ENCODE results near the gene KLHL24. TPM values are rescaled to one million over a fixed set of nuclear protein-coding genes. Genes with fewer than 3 reads are reported as not detected.
A peak's percentile ranks its signal among the peaks of the same experiment; 100 is the strongest.

The KLHL24 gene
- total and polyA plus RNA-seq, 7 donors: 3.3 to 162 (median 77.8) TPM

DNA sequence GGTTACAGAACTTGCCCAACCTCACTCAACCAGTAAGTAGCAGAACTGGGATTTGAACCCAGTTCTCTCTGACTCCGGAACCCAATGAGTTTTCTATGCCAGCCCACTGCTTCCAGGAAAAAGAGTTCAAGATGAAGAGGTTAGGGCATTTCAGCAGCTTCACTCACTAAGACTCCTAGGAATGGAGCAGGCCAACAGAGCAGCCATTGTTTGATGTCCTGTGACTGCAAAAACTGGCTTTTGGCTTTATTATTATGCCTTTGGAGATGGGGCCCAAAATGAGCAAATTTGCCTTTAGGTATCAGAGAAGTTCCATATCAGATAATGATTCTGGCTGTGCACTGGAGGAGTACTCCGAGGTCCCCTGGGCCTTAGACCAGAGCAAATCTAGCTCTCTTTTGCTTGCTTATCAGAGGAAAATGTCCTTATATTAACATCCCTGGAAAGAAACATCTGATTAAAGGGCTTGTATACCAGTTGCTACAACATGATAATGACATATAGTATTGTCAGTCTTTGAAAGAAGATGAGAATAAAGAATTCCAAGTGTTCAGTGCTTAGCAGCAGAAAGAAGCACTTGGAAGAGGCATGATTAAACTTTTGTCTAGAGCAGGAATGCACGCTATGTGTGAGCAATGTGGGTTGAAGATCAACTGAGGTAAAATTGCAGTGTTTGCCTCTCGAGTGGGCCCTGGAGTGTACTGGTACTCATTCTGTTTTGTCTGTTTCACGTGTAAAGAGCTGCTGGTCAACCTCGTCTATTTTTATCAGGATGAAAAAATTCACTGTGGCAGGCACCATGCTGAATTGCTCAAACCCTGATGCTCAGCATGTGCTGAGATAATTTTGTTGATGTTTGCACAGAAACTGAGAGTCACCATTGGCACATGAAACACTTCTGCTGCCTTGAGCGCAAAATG is 21.8 kb upstream of the KLHL24 start:
- no peaks in the 10 kb centered on the region for H3K36me3 ChIP-seq (ENCODE audit: insufficient read depth in 1 of 2, low read depth in 1 of 2)
- TF ChIP-seq, protein P1, sequence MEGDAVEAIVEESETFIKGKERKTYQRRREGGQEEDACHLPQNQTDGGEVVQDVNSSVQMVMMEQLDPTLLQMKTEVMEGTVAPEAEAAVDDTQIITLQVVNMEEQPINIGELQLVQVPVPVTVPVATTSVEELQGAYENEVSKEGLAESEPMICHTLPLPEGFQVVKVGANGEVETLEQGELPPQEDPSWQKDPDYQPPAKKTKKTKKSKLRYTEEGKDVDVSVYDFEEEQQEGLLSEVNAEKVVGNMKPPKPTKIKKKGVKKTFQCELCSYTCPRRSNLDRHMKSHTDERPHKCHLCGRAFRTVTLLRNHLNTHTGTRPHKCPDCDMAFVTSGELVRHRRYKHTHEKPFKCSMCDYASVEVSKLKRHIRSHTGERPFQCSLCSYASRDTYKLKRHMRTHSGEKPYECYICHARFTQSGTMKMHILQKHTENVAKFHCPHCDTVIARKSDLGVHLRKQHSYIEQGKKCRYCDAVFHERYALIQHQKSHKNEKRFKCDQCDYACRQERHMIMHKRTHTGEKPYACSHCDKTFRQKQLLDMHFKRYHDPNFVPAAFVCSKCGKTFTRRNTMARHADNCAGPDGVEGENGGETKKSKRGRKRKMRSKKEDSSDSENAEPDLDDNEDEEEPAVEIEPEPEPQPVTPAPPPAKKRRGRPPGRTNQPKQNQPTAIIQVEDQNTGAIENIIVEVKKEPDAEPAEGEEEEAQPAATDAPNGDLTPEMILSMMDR (IDR thresholded peaks at IDR 0.05): no peak
- H3K27ac ChIP-seq: no peak overlapping the region
- no peaks in the 10 kb centered on the region for H3K4me1 ChIP-seq
- 70 to 78% (median 75%) methylated on average over 7 of the region's 7 CpGs for WGBS, 3 donors
- ATAC-seq: no peak
- no peak overlapping the region for H3K4me3 ChIP-seq
- H3K9me3 ChIP-seq: no peaks in the 10 kb centered on the region
- no peaks in the 10 kb centered on the region for H3K27me3 ChIP-seq (ENCODE audit: insufficient read depth in 3 of 3, low read length in 2 of 3)
- intact Hi-C loops (cut with DNase I): no loop called here
- no peak for DNase-seq

DNA sequence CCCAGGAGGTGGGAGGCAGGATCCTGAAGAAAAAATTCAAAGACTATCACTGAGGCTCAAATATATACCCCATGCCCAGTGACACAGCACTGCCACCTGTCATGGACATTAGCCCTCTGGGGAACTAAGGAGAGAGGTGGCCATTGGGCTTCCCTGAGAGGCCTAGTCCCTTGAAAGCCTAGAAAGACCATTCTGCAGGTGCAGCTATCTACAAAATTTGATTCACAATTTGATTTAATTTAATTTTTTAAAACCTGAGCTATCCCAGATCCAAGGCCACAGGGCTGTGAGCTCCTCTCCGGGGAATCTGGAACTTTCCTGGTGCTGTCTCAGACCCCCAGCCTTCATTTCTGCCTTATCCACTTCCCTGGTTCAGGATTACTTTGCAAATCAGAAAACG is 16.9 kb upstream of the KLHL24 start:
- no peak overlapping the region for H3K4me3 ChIP-seq
- H3K4me1 ChIP-seq: peaks cover 4% of the 10 kb centered on the region
- H3K36me3 ChIP-seq (ENCODE audit: insufficient read depth in 1 of 2, low read depth in 1 of 2): no peaks in the 10 kb centered on the region
- no peaks in the 10 kb centered on the region for H3K27me3 ChIP-seq (ENCODE audit: insufficient read depth in 3 of 3, low read length in 2 of 3)
- H3K9me3 ChIP-seq: no peaks in the 10 kb centered on the region
- TF ChIP-seq, protein P1 (IDR thresholded peaks at IDR 0.05): no peak
- H3K27ac ChIP-seq: peak overlapping the region; percentile 55
- intact Hi-C loops (cut with DNase I): no loop called here
- 92 to 94% (median 93%) methylated on average over 2 of the region's 2 CpGs for WGBS, 3 donors
- DNase-seq (no peak), ATAC-seq (no peak)

DNA sequence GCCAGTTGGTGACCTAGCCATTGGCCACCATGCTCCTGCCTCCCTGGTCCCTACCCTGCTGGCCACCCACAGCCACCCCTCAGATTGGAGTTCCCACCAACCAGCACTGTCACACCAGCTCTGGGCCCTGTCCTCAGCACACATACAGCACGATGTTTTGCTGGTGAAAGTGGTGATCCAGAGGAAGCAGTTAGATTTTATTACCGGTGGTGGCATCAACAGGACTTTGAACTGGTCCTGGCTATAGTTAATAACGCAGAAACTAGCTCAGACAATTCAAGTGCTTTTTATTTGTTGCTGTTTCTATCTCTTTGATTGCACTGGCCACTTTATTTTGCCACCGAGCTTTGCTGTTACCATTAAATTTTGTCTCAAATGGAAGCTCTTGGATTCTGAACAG is 16.4 kb upstream of the KLHL24 start:
- H3K27ac ChIP-seq: peak overlapping the region; percentile 55
- ATAC-seq: no peak
- no peak for DNase-seq
- H3K9me3 ChIP-seq: no peaks in the 10 kb centered on the region
- no peaks in the 10 kb centered on the region for H3K36me3 ChIP-seq (ENCODE audit: insufficient read depth in 1 of 2, low read depth in 1 of 2)
- whole genome bisulfite sequencing, 3 donors: 85 to 89% (median 87%) methylated on average over 4 of the region's 4 CpGs
- no peak overlapping the region for H3K4me3 ChIP-seq
- intact Hi-C loops (cut with DNase I): no loop called here
- H3K4me1 ChIP-seq: peaks cover 4% of the 10 kb centered on the region
- no peaks in the 10 kb centered on the region for H3K27me3 ChIP-seq (ENCODE audit: insufficient read depth in 3 of 3, low read length in 2 of 3)
- TF ChIP-seq, protein P1 (IDR thresholded peaks at IDR 0.05): no peak

DNA sequence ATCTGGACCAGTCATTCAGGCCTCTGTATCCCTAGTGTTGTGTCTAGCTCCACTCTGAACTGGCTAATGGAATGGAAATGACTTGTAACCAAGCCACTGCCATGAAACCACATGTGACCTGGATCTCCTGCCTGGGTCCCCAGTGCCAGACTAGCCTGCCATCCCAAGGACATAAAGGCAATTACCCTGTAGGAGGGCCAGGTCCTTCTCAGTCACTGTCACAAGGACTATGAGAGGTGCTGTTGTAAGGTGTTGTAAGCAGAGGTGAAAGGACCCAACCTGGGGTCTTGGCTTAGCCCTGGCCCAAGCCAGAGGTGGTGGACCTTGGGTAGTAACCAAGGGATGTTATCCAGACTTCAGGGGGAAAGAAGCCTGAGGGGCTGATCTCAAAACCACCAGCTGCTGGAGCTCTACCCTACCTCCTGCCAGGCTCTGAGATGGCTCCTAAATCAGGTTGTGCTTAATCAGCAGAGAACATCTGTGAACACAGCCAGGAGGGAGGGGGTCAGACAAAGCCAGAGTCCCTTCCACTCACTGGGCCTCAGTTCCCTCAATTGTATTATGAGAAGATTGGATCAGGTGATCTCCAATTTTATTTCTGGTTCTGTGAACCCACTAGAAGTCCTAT is 15.7 kb upstream of the KLHL24 start:
- TF ChIP-seq, protein P1 (IDR thresholded peaks at IDR 0.05): peak; percentile 8
- Histone ChIP-seq H3K4me1 (peaks cover 9% of the 10 kb centered on the region), H3K9me3 (no peaks in the 10 kb centered on the region), H3K4me3 (no peak overlapping the region), H3K27me3 (ENCODE audit: insufficient read depth in 3 of 3, low read length in 2 of 3) (no peaks in the 10 kb centered on the region), H3K36me3 (ENCODE audit: insufficient read depth in 1 of 2, low read depth in 1 of 2) (no peaks in the 10 kb centered on the region), H3K27ac (peak overlapping the region; percentile 55)
- DNase-seq (no peak), ATAC-seq (peak; percentile 77 to 89 (median 84))
- intact Hi-C loops (cut with DNase I): no loop called here
